Suprapubic skin (tissue), 4 donors: ENCODE results near the gene DYNC2H1. TPM values are rescaled to one million over a fixed set of nuclear protein-coding genes. Genes with fewer than 3 reads are reported as not detected.
"Not testable (repeated sequence)": the region's sequence is repeated elsewhere in the genome, so short reads cannot be mapped to it uniquely, and the experiment has no call there.

Experiments used
- DNase-seq, 2 donors: peaks; one replicate each; pipeline ENCODE4 v3.0.0-alpha.2; 2019; ENCODE audit warnings: low spot score in 2 of 2
- H3K27ac ChIP-seq: fragments of 200-600 bp; sonication (generic); one replicate; pipeline ENCODE4 v1.5.1; 2019
- H3K27me3 ChIP-seq: fragments of 200-600 bp; sonication (generic); one replicate; pipeline ENCODE4 v1.5.1; 2019
- H3K36me3 ChIP-seq: fragments of 200-600 bp; sonication (generic); one replicate; pipeline ENCODE4 v1.5.1; 2019
- H3K4me1 ChIP-seq: fragments of 200-600 bp; sonication (generic); one replicate; pipeline ENCODE4 v1.5.1; 2019
- H3K4me3 ChIP-seq: fragments of 200-600 bp; sonication (generic); one replicate; pipeline ENCODE4 v1.5.1; 2019; ENCODE audit warnings: mild to moderate bottlenecking
- H3K9me3 ChIP-seq: fragments of 200-600 bp; sonication (generic); one replicate; pipeline ENCODE4 v1.5.1; 2019
- EP300 ChIP-seq: sonication (generic); formaldehyde crosslinking; IDR thresholded peaks from one replicate; pipeline ENCODE4 v1.6.1; 2017; ENCODE audit warnings: antibody characterized with exemption
- POLR2A ChIP-seq, 2 donors: fragments of 450-650 bp; IDR thresholded peaks; one replicate each; pipeline ENCODE4 v1.6.1; 2017; ENCODE audit warnings: antibody characterized with exemption in 2 of 2, mild to moderate bottlenecking in 2 of 2, moderate library complexity in 2 of 2
- POLR2AphosphoS5 ChIP-seq, 3 donors: sonication (generic); formaldehyde crosslinking; IDR thresholded peaks; one replicate each; pipeline ENCODE4 v1.6.1; 2017; ENCODE audit warnings: antibody characterized with exemption in 3 of 3
- WGBS: methylation state at CpG from one replicate; pipeline ENCODE4 v1.1.5; 2018; 5-methylcytosine and 5-hydroxymethylcytosine counted together
- total RNA-seq, 4 donors: library from RNA; depleted of rRNA; stranded (reverse); fragments of >200 nt; gene quantifications; one replicate each; pipeline ENCODE4 v1.1.0, GENCODE V29; 2016
- TF ChIP-seq, protein P1 (sequence below), 2 donors: fragments of 200-600 bp in 1 of 2; fragments of 450-650 bp in 1 of 2; sonication (generic) in 1 of 2; IDR thresholded peaks; one replicate each; pipeline ENCODE4 v1.5.1; 2016 to 2019; ENCODE audit warnings: antibody characterized with exemption in 2 of 2, mild to moderate bottlenecking in 1 of 2, moderate library complexity in 1 of 2

Gene DYNC2H1
- total RNA-seq, 4 donors from 2014 or later = 8.4 to 33.2 (median 11.5) TPM

DNA sequence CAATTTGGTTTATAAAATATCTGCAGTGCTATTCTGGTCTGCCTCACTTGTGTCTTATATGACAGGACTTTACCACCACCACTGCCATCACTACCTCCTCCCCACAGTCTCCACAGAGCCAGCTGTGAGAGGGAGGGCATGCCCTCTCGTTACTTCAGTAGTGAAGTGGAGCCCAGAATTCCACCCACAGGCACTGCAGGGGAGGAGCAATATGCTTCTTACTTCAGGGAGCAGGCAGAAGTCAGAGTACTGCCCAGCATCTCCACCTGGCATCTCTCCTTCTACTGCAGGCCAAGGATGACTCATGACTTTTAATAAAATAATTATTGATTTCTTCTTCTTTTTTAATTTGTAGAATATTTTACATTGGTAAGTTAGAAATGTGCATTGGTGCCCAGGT is 255.5 kb downstream of the DYNC2H1 start:
- H3K36me3 ChIP-seq = peaks cover 5% of the 10 kb centered on the region
- 19% methylated on average over 1 of the region's 1 CpG for WGBS
- no peaks in the 10 kb centered on the region for H3K27me3 ChIP-seq
- no peaks in the 10 kb centered on the region for H3K4me1 ChIP-seq
- H3K27ac ChIP-seq = no peak overlapping the region
- no peak for DNase-seq
- H3K9me3 ChIP-seq = no peaks in the 10 kb centered on the region
- TF ChIP-seq, protein P1, sequence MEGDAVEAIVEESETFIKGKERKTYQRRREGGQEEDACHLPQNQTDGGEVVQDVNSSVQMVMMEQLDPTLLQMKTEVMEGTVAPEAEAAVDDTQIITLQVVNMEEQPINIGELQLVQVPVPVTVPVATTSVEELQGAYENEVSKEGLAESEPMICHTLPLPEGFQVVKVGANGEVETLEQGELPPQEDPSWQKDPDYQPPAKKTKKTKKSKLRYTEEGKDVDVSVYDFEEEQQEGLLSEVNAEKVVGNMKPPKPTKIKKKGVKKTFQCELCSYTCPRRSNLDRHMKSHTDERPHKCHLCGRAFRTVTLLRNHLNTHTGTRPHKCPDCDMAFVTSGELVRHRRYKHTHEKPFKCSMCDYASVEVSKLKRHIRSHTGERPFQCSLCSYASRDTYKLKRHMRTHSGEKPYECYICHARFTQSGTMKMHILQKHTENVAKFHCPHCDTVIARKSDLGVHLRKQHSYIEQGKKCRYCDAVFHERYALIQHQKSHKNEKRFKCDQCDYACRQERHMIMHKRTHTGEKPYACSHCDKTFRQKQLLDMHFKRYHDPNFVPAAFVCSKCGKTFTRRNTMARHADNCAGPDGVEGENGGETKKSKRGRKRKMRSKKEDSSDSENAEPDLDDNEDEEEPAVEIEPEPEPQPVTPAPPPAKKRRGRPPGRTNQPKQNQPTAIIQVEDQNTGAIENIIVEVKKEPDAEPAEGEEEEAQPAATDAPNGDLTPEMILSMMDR (IDR thresholded peaks at IDR 0.05) = no peak
- TF ChIP-seq POLR2A (IDR thresholded peaks at IDR 0.05) (no peak), POLR2AphosphoS5 (IDR thresholded peaks at IDR 0.05) (no peak), EP300 (no peak)
- no peak overlapping the region for H3K4me3 ChIP-seq

DNA sequence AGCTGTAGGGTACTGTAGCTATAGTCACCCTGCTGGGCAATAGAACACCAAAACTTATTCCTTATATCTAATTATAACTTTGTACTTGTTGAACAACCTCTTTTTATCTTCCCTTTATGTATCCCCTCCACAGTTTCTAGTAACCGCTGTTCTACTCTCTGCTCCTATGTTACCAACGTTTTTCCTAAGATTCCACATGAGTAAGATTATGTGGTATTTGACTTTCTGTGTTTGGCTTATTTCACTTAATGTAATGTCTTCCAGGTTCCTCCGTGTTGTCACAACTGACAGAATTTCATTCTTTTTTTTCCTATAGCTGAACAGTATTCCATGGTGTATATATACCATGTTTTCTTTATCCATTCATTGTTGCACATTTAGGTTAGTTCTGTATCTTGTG is 258.4 kb downstream of the DYNC2H1 start:
- H3K36me3 ChIP-seq = peaks cover 5% of the 10 kb centered on the region
- no peaks in the 10 kb centered on the region for H3K27me3 ChIP-seq
- TF ChIP-seq EP300 = no peak
- H3K27ac ChIP-seq = no peak overlapping the region
- peaks cover under 1% of the 10 kb centered on the region for H3K9me3 ChIP-seq
- no peak overlapping the region for H3K4me3 ChIP-seq
- DNase-seq = no peak
- WGBS = 57% methylated on average over 3 of the region's 3 CpGs
- no peaks in the 10 kb centered on the region for H3K4me1 ChIP-seq

DNA sequence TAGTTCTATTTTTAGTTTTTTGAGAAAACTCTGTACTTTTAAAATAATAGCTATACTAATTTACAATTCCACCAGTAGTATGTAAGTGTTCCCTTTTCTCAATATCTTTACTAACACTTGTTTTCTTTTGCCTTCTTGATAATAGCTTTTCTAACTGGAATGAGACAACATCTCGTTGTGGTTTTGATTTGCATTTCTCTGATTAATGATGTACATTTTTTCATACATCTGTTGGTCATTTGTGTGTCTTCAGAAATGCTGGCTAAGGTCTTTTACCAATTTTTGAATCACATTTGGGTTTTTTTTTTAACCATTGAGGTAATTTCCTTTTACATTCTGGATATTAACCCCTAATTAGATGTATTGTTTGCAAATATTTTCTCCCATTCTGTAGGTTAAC is 258.9 kb downstream of the DYNC2H1 start:
- DNase-seq = no peak
- Histone ChIP-seq H3K4me1 (no peaks in the 10 kb centered on the region), H3K36me3 (peaks cover 5% of the 10 kb centered on the region), H3K4me3 (no peak overlapping the region), H3K9me3 (peaks cover 4% of the 10 kb centered on the region), H3K27me3 (no peaks in the 10 kb centered on the region), H3K27ac (no peak overlapping the region)
- TF ChIP-seq, protein P1 (IDR thresholded peaks at IDR 0.05) = no peak
- TF ChIP-seq POLR2AphosphoS5 (IDR thresholded peaks at IDR 0.05) (no peak), POLR2A (IDR thresholded peaks at IDR 0.05) (no peak), EP300 (no peak)
- 55% methylated on average over 1 of the region's 1 CpG for WGBS

DNA sequence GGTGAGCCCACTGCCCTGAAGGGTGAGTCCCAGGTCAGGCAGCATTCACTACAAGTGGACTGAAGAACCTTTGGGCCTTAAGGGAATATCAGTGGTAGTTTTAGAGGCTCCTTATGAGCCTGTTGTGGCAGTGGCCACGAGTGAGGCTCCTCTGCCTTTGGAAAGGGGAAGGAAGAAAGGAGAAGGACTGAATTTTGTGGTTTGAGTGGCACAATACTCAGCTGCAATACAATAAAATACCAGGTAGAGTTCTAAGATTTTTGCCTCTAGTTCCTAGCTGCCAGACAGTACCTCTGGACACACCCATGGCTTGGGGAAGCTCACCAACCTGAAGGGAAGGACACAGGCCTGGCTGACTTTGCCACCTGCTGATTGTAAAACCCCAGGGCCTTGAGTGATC is 260.9 kb downstream of the DYNC2H1 start:
- Histone ChIP-seq H3K9me3 (peaks cover 9% of the 10 kb centered on the region), H3K27ac (no peak overlapping the region), H3K4me1 (no peaks in the 10 kb centered on the region), H3K4me3 (no peak overlapping the region), H3K27me3 (no peaks in the 10 kb centered on the region), H3K36me3 (peaks cover 5% of the 10 kb centered on the region)
- 80% methylated on average over 1 of the region's 1 CpG for WGBS
- DNase-seq = no peak
- TF ChIP-seq, protein P1 (IDR thresholded peaks at IDR 0.05) = no peak

DNA sequence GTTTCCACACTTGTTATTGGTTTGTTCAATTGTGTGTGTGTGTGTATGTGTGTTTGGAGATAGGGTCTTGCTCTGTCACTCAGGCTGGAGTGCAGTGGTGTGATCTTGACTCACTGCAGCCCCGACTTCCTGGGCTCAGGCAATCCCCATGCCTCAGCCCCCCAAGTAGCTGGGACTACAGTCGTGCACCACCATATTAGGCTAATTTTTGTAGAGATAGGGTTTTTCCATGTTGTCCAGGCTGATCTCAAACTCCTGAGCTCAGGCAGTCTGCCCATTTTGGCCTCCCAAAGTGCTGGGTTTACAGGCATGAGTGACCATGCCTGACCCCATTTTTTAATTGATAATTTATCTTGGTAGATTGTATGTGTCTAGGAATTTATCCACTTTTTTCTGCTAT is 263.7 kb downstream of the DYNC2H1 start:
- Histone ChIP-seq H3K9me3 (peaks cover 13% of the 10 kb centered on the region), H3K36me3 (peaks cover 5% of the 10 kb centered on the region), H3K4me1 (no peaks in the 10 kb centered on the region), H3K27ac (no peak overlapping the region), H3K4me3 (no peak overlapping the region), H3K27me3 (no peaks in the 10 kb centered on the region)
- no peak for DNase-seq
- WGBS = 85% methylated on average over 2 of the region's 2 CpGs
- TF ChIP-seq, protein P1 (IDR thresholded peaks at IDR 0.05) = no peak
- TF ChIP-seq POLR2AphosphoS5 (IDR thresholded peaks at IDR 0.05) = no peak
- no peak for TF ChIP-seq EP300
- TF ChIP-seq POLR2A (IDR thresholded peaks at IDR 0.05) = no peak

DNA sequence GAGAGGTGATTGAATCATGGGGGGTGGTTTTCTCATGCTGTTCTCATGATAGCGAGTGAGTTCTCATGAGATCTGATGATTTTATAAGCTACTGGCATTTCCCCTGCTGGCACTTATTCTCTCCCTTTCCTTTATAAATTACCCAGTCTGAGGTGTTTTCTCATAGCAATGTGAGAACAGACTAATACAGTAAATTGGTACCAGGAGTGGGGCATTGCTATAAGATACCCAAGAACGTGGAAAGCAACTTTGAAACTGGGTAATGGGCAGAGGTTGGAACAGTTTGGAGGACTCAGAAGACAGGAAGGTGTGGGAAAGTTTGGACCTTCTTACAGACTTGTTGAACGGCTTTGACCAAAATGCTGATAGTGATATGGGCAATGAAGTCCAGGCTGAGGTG is 265.0 kb downstream of the DYNC2H1 start:
- not testable (repeated sequence) for DNase-seq, H3K27ac ChIP-seq, H3K36me3 ChIP-seq, H3K4me1 ChIP-seq, H3K27me3 ChIP-seq, H3K4me3 ChIP-seq
- peaks cover 13% of the 10 kb centered on the region for H3K9me3 ChIP-seq
- WGBS = 56% methylated on average over 3 of the region's 3 CpGs
